Suppressor macrophage treated with lipopolysaccharide for 1 hour (primary cell): ENCODE data around the gene KCNIP1.

ENCODE experiments used
- DNase-seq, 3 donors: peaks; one replicate each; pipeline ENCODE4 v3.0.0-alpha.2; 2020 to 2022

The KCNIP1 gene

DNA sequence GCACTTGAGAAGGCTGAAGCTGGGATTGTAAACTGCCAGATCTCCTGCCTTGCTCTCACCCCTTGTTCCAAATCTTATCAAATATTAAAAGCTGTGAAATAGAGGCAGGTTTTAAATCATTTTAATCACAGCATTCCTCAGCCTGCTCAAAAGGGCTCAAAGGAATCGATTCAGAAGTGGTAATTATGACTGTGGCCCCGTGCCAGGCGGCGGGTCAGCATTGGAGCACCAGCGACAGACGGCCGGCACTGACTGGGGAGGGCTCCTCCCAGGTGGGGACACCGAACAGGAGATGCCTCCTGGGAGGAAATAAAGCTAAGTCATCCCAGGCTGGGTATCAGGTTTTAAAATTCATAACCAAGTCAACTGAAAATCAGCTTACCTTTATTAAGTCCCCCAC lies 66.7 kb downstream of the KCNIP1 start:
- no peak for DNase-seq

DNA sequence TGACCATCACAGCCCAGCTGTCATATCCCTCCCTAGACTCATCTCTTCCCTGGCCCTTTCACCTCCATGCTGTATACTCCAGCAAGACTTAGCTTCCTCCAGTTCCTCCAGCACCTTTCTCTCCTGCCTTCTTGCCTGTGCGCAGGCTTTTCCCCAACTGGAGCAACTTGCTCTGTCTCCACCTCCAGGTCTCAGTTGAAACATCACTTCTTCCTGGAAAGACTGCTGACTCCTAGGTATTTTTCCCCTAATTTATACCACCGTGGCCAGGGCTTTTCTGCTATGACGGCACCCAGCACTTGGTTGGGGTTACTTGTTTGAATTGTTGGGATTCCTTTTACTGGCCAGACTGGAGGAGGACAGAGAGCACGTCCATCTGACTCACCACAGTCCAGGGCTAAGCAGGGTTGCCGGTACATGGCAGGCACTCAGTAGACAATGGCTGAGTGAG lies 67.5 kb downstream of the KCNIP1 start:
- DNase-seq = no peak

DNA sequence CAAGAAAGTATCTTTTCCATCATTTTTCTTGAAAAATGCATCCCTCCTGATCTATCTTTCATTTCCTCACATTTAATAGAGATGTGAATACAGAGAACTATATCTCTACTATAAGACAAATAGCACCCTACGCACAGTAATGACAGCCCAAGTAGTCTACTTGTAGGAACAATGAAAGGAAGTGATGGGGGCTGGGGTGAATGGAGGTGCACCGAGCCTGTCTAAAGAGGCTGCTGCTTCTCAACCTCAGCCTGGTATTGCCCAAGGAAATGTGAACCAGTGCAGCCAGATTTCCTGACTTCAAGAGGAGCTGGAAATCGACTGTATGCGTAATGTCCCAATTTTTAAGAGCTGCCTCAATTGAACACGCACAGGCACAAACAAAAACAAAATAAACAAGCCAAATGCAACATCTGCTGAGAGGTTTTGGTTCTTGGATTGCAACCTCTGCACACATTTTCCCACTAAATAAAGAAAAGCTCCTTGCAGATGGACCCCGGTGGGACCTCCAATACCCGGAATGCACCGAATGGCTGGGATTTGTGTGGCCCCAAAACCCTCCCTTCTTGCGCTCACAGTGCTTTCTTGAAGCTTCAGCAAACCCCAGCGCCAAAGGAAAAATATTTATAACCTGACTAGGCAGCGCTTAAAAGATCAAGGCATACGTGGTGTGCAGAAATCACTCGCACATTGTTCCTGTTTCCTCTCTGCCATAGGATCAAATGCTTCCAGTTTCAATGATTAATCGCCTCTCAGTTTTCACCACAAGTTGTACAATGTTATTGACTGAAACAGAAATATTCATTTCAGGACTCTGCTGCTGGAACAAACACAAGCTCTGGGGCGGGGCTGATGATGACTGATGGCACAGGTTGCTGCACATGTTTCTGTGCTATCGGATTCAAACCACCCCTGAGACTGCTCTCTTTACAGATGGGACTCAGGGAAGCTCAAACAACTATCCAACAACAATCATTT lies 68.3 kb downstream of the KCNIP1 start:
- DNase-seq = peak; percentile 28 to 54 (median 39)

DNA sequence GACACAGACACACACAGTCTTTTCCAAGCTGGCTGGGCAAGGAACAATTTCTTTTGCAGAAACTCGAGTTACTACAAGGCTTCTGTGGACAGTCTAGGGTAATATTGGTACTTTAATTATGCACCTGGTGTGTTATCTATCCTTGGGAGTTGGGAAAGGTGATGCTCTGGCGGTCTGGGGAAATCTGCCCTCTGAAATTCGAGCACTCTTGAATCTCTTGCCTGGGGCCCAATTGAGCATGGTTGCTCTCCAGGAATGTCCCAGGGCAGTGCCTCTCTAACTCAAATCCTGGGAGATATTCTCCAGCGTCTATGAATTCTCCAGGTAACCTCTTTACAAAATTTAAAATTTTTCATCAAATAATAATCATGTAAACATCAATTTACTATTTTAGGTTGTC lies 69.3 kb downstream of the KCNIP1 start:
- no peak for DNase-seq

DNA sequence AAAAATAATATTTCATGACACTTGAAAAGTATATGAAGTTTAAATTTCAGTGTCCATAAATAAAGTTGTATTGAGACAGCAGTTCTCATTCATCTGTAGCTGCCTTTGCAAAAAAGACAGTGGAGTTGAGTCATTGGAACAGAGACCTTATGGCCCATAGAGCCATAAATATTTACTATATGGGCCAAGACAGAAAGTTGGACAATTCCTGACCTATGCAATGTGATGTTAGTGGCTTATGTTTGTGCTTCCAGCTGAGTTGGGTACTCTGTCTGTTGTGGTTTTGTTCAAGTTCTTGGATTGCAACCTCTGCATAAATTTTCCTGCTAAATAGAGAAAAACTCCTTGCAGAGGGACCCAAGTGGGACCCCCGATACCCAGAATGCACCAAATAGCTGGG lies 69.8 kb downstream of the KCNIP1 start:
- no peak for DNase-seq

DNA sequence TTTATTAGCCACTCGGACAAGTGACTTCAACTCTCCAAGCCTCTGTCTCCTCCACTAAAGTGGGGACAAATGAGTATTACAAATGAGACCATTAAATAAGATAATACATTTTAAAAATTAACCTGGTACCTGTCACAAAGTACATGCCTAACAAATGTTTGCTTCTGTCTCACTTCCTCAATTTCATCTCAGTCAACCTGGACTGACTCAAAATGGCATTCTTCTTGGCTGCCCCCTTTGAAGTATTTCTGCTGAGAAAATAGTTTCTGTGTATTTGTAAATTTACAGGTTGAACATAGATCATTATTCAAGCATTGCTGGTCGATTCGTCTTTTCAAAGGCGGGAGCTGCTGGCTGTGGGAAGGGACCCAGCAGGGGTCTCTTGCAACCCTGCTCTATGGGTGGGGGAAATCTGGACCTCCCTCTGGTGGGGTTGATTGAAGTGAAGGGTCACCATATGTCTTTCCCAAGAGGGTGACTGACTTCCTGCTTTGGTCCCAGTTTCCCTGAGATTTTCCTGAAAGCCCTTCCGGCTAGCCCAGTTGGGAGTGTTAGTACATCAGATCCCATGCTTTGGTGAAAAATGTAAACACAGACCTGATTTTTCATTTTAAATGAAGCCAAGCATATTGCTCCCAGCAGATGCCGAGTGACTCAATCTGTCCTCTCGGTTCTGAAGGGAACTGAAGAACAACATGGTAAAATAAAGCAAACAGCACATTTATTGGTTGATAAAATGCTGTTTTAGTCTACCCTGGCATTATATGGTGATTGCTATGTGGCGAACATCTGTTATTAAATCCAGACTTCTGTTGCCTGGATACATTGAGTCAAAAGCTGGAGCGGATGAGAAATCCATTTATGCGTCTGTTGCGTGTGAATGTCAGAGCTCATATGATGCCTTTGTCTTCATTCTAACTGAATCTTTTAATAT lies 73.0 kb downstream of the KCNIP1 start:
- DNase-seq = no peak

DNA sequence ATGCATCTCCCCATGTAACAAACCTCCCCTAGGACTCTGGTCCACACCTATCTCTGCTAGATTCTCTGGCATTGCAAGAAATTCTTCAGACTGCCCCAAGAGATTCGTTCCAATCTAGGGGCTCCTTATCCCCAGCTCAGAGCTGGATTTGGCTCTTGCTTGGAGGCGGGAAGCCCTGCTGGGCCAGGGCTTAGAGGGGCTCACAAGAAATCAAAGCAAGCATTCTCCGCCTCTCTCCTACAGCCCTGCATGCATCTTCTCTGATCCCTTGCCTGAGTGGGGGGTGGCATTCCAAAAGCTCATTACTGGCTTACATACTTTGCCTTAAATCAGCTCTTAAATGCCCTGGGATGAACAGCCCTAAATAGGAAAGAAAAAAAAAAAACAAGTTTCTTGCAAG lies 75.8 kb downstream of the KCNIP1 start:
- no peak for DNase-seq

DNA sequence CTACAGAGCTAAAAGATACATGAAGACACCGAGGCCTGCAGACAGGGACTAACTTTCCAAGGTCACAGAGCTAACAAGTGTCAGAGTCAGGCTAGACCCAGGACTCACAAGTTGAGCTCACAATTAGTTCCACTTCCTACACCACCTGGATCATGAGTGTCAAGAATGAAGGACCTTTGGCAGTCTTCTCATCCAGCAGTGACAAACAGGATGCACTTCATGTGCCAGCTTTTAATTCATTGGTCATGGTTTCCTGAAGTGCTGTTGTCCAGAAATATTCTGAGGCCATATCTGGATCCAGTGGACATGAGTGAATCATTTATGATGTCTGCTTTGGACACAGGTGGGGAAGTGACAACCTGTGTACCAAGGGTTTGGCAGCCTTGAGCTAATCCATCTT lies 77.4 kb downstream of the KCNIP1 start:
- DNase-seq = no peak

DNA sequence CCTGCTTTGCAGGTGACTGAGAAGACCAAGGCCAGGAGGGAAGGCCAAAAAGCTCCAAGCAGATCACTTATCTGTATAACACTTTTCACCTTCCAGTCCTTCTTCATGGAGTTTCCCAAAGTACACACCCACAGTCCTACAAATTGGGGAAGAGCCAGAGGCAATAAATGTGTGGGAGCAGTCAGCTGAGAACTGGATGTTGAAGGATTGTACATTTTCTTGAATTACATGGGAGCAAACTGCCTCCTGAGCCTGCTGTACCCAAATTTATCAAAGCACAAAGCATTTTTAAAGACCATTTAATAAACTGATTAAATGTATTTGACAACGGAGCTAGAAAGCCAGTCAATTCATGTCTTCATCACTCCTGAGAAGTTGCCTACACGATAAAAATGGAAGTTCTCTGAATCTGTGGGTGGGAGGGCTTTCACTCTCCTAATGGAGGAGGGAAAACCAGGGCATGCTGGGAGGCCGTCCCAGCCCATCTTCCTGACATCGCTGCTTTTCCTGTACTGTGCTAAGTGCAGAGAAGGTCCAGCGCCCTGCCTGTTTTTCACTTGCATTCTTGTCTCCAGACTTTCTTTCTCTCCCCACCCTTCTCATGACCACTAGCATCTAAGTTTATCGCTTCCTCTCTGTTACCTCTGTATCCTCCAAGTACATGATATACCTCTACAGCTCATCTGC lies 79.0 kb downstream of the KCNIP1 start:
- peak; percentile 62 to 67 (median 67) for DNase-seq

DNA sequence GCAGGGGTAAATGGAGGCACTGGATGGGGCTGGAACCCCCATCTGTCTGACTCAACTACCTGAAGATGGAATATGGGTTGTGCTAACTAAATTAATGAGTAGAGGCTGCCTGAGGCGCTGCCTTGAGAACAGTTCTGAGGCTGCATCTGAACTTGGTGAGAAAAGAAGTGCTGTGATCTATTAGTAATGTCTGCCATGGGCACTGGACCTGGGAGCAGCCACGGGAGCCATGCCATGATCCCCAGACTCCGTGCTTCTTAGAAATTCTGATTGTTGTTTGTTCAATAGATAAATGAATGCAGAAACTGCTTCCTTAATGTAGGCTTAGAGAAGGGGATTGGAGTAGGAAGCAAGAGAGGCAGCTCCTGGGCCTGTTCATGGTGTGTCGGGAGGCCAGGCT lies 80.2 kb downstream of the KCNIP1 start:
- no peak for DNase-seq

DNA sequence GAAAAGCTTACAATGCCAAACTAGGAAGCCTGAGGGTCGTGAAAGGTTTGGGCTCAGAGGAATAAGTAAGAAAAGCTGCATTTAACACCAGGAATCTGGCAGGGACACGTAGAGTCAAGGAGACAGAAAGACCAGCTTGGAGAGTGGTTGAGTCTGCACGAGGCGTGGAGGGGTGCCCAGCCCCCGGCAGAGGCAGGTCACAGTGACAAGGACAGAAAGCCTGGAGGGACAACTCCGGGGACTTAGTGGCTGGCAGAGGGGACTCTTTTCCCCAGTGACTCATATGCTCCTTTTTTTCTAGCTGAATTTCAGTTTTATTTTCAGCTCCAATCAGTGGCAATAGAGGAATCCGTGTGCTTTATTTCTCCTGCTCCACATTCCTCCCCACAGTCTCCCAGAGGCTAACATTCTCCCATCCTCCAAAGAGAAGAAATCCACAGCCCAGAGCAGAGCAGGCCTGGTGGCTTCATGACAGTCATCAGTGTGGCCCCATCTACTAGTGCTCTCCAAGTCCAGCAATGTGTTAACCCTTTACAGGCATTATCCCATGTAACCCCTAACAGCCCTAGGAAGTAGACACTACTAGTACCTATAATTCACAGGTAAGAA lies 80.7 kb downstream of the KCNIP1 start:
- DNase-seq = no peak

DNA sequence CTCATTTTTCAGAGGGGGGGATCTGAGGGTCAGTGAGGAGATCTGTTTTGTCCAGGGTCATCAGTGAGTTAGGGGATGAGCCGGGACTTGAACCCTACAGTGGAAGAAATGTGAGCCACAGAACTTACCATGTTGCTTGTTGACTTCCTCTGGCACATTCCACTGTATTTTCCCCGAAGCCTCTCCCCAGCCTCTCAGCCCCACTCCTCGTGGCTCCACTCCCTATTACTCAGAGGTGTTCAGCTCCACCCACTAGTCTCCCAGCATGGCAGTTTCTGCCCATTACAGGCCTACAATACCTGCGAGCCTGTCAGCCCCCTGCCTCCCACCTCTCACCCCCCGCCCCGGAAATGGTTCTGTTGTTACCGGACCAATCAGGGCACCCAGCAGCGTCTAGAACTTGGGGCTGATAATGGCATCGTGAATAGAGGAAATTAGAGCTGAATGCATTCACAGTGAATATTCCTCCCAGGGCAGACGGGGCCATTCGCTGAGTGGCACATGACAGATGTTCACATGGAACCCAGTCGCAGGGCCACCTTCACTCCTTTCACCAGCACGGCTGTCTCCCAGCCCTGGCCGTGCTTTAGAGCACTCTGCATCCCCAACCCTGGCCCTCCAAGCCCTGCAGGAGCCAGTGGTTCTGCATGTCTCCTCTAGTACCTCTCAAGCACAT lies 81.6 kb downstream of the KCNIP1 start:
- DNase-seq = no peak

DNA sequence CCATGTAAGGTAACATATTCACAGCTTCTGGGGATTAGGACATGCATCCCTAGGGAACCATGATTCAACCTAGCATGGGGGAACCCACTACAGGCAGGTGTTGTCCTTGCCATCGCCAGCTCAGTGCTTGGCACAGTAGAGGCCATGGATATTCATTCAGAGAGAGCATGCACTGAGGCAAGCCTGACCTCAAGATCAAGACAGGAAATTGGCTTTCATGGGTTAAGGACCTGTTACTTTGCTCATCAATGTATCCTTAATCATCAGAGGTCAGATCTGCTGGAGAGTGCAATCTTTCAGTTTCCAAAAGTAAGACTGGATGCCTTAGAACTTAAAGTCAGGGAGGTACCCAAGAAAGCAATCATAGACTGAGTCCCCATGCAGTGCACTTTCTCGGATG lies 84.0 kb downstream of the KCNIP1 start:
- no peak for DNase-seq

DNA sequence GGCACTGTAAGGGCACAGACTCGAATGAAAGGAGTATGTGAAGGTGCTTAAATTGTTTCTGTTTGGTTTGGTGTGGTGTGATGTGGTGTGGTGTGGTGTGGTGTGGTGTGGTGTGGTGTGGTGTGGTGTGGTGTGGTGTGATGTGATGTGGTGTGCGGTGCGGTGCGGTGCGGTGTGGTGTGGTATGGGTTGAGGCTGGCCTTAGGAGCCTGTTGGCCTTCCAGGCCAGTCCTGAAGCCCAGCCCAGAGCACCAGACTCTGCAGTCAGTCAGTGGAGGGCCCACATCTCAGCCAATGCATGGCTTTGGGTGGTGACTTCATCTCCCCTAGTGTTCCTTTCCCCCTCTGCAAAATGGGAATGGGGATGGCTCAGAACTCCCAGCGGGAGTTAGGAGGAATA lies 85.8 kb downstream of the KCNIP1 start:
- no peak for DNase-seq

DNA sequence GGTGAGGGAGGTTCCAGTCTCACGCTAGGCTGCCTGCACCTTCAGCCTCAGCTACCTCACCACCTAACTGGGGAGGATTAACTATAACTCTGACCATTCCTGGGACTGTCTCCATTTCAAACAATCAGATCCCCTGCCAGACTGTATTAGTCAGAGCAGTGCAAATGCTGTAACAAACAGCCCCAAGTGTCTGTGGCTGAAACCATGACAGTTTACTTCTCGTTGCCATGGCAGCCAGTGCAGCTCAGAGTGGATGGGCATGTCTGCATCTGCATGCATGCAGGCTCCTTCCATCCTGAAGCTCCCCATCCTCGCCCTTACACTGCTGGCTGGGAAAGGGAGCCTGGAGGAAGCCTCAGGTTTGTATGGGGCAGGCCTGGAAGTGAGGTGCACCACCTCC lies 86.7 kb downstream of the KCNIP1 start:
- no peak for DNase-seq

DNA sequence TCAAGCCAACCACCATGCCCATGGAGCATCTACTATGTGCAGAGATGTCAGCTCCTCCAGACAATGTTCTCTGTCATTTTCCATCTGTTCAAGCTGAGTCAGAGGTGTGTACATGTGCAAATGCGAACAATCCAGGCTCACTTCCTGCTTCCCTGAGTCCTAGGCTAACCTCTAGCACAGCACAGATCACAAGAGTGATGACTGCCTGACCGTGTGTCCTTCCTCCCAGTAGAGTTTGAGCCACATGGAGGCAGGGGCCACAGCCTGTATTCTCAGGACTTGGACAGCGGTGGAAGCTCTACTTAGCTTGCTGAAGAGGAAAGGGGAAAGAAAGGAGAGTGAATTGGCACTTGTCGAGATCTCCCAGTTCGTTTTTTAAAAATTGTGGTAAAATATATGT lies 87.2 kb downstream of the KCNIP1 start:
- DNase-seq = peak; percentile 27 to 42 (median 32)

DNA sequence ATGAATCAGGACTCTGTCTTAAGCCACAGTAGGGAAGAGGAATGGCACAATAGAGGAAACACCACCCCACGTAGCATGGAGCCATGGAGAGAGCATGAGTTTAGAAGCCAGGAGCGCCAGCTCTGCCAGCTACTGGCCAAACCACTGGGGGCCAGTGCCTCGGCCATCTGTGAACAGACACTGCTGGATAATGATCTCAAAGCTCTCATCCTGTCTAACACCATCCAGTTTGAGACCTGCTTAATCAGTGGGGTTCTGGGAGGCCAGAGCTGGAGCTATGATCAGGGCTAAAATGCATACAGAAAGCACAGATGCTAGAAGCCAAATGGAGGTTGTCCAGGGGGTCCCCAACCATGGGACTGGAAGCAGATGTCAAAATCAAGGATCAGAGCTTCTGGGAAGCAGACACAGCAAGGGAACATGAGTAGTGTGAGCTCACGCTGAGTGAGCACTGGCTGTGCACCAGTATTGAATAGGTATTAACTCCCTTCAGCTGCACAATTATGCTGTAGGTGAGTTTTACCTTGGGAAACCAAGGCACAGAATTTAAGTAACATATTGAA lies 92.7 kb downstream of the KCNIP1 start:
- no peak for DNase-seq

DNA sequence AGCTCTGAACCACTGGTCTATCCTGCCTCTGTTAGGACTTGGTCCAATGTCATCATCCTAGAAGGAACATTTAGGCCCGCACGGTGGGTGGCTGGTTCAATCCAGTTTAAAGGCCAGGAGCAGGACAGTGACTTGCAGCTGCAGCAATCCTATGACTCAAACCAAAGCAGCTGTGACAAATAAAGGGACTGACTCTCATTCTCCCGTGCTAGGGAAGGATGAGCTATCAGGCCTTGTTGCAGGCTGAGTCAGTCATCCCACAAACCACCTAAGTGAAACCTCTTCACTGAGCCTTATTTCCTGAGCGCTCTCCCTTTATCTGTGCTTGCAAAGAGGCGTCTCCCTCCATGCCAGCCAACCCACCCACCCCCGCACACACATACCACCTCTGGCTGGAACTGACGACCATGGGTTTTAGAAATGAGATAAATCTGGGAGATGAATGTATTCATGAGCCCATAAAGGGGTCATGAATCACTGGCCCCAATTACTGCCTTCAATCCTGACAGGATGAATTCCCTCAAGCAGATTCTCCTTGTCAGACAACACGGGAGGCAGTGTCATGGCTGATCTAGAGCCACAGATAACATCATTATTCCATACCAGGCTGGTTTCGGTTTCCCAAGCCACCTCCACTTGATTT lies 93.4 kb downstream of the KCNIP1 start:
- DNase-seq = peak; percentile 70 to 88 (median 75)

DNA sequence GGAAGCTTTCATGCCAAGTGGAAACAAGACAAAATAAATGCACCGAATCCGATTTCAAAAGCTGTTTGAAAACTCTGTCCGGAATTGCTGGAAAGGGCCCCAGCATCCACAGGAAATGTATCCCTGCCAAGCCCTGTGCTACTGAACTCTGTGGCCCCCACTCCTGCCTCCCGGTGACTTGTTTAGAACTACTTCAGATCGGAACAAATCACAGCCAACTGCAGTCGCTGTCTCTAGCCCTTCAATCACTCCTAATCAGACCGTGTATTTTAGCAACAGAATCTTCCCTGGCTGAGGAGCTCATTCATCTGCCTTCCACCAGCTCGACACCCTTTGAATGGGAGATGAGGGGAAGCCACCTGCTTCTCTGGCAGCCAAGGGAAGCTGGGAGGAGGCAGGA lies 94.1 kb downstream of the KCNIP1 start:
- no peak for DNase-seq

DNA sequence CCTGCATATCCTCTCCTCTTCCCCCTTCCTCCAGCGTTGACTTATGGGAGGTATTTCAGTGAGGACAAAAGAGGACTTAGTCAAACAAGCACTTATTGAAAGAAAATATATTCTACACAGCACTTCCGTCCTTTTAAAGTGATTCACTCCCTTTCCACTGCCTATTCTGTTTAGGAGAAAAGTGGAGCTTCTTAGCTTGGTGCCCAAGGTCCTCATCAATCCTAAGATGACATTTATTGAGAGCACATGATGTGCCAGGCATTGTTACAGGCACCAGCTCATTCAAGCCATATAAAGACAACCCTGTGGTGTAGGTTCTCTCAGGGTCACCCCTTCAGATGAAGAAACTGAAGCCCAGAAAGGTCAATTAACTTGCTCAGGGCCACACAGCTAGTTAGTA lies 95.9 kb downstream of the KCNIP1 start:
- DNase-seq = no peak

DNA sequence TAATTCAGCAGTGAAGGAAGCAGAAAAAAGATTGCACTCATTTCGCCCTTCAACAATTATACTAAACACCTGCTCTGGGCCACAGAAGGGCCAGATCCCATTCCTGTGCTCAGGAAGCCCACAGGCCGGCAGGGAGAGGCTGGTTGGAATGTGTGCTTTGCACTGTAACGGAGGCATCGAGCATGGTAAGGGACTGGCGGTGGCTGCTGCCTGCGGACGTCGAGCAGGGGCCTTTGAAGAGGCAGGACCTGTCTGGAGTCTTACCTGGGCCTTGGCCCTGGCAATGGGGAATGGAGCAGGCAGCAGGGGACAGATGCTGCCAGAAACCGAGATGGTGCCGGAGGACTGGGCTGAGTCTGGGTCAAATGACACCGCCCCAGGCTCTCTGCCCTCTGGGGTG lies 97.8 kb downstream of the KCNIP1 start:
- DNase-seq = no peak
